HL-60 (cell line): ENCODE data around the gene ZNF555.

ENCODE experiments used
- POLR2AphosphoS5 ChIP-seq: IDR thresholded peaks from 2 replicates; pipeline ENCODE4 v1.6.1; 2012; ENCODE audit warnings: low read depth
- TF ChIP-seq, protein P1 (sequence below): IDR thresholded peaks from one replicate; pipeline ENCODE4 v1.5.1; 2011; ENCODE audit warnings: low read length, control low read depth, inconsistent platforms; ENCODE audit not compliant: insufficient read depth
- TF ChIP-seq, protein P2 (sequence below): IDR thresholded peaks from 2 replicates; pipeline ENCODE4 v1.6.1; 2012; ENCODE audit warnings: low read depth; ENCODE audit not compliant: insufficient replicate concordance

DNA sequence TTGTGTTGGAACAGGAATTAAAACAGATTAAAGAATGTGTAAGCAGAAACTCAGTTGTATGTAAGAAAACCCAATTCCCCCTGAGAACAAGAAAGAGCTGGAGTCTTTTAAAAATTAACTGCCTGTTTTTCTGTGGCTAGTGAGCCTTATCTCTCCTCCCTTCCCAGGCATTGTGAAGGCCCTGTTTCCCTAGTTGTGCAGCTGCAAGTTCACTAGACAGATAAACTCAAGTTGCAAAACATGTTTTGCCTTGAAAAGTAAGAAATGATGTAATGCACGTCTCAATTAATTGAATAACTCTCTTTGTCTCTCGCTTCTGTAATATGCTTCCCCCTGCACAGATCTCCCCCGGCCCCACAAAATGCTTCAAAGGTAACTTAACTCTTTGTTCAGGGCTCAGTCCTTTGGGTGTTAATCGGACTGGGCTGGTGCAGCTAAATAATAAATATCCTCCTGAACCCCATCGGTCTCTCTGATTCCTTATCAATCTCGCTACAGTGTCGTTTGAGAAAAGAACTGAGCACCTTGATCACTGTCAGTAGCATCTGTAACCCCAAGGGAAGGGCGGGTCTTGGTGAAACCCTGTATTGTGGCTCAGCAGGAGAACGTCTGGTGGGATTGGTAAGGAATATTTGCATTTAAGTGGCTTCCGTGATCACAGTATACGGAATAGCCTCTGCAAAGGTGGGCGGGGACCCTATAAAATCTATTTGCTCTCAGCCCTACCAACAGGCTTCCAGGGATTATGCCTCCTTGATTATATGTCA is 24.2 kb downstream of the ZNF555 start:
- TF ChIP-seq, protein P1, sequence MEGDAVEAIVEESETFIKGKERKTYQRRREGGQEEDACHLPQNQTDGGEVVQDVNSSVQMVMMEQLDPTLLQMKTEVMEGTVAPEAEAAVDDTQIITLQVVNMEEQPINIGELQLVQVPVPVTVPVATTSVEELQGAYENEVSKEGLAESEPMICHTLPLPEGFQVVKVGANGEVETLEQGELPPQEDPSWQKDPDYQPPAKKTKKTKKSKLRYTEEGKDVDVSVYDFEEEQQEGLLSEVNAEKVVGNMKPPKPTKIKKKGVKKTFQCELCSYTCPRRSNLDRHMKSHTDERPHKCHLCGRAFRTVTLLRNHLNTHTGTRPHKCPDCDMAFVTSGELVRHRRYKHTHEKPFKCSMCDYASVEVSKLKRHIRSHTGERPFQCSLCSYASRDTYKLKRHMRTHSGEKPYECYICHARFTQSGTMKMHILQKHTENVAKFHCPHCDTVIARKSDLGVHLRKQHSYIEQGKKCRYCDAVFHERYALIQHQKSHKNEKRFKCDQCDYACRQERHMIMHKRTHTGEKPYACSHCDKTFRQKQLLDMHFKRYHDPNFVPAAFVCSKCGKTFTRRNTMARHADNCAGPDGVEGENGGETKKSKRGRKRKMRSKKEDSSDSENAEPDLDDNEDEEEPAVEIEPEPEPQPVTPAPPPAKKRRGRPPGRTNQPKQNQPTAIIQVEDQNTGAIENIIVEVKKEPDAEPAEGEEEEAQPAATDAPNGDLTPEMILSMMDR: no peak
- TF ChIP-seq, protein P2, sequence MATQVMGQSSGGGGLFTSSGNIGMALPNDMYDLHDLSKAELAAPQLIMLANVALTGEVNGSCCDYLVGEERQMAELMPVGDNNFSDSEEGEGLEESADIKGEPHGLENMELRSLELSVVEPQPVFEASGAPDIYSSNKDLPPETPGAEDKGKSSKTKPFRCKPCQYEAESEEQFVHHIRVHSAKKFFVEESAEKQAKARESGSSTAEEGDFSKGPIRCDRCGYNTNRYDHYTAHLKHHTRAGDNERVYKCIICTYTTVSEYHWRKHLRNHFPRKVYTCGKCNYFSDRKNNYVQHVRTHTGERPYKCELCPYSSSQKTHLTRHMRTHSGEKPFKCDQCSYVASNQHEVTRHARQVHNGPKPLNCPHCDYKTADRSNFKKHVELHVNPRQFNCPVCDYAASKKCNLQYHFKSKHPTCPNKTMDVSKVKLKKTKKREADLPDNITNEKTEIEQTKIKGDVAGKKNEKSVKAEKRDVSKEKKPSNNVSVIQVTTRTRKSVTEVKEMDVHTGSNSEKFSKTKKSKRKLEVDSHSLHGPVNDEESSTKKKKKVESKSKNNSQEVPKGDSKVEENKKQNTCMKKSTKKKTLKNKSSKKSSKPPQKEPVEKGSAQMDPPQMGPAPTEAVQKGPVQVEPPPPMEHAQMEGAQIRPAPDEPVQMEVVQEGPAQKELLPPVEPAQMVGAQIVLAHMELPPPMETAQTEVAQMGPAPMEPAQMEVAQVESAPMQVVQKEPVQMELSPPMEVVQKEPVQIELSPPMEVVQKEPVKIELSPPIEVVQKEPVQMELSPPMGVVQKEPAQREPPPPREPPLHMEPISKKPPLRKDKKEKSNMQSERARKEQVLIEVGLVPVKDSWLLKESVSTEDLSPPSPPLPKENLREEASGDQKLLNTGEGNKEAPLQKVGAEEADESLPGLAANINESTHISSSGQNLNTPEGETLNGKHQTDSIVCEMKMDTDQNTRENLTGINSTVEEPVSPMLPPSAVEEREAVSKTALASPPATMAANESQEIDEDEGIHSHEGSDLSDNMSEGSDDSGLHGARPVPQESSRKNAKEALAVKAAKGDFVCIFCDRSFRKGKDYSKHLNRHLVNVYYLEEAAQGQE: no peak
- TF ChIP-seq POLR2AphosphoS5: no peak
